LNCAP (cell line): ENCODE results near the gene KMT5B.

Source experiments
- CTCF ChIP-seq: fragments of 450-650 bp; IDR thresholded peaks from 2 replicates; pipeline ENCODE4 v1.5.1; 2017; ENCODE audit warnings: mild to moderate bottlenecking

Gene KMT5B

DNA sequence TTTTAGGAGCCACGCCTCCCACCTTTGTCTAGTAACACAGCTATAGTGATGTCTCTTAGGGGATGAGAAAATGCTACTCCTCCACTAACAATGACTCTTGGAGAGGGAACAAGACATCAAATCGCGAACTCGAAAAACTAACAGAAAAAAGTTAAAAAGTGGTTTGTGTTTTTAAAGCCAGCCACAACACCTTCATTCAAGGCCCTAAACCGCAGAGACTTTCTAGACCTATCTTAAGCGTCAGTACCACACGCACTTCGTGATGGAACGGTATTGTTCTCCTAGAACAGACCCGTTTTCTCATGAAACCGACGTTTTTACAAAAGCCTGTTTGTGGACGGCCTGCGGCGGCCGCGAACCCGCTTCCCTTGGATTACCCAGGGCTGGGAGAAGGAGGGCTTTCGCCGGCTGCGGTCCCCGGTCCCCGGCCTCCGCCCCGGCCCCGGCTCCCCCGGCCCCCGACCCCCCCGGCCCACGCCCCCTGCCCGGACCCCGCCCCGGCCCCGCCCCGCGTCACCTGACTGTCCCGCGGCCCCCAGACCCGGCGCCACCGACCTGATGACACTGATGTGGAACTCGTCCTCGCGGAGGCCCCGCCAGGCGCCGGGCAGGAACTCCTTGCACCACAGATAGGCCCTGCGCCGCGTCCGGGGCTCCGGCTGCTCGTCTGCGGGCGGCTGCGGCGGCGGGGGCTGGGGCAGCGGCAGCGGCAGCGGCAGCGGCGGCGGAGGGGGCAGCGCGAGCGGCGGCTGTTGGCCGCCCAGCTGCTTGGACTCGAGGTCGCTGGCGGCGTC, 92.6 kb downstream of the KMT5B start:
- no peak for TF ChIP-seq CTCF

DNA sequence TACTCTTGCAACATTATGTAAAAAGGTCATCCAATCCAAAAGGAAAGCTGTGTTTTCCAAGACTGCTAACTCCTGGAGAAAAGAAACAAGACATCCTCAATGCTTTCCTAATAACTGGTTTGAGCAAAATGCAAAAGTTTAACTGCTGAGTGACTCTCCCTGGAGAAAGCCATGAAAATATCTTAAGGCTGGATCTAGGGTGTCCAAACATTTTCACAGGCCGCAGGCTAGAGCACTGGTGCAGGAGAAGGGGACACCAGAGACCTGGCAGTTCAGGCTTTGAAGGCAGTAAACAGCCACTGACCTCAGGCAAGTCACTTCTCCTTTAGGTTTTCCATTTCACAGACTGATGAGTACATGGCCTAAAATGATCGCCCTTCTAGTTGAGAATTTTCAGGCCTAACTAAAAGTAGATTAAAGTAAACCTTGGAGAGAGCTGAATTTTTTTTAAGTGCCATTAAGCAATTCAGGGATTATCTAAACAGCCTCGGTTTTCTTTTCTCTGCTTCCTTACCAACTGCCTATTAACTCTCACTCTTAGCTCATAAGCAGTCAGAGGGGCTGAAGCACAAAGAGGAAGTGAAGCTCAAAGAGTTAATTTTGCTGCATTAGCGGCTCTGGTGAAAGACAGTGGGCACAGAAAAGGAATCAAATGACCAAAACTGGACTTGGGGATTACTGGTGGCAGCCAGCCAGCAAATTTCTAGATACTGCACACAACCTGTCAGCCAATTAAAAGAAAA, 94.2 kb downstream of the KMT5B start:
- TF ChIP-seq CTCF: no peak

DNA sequence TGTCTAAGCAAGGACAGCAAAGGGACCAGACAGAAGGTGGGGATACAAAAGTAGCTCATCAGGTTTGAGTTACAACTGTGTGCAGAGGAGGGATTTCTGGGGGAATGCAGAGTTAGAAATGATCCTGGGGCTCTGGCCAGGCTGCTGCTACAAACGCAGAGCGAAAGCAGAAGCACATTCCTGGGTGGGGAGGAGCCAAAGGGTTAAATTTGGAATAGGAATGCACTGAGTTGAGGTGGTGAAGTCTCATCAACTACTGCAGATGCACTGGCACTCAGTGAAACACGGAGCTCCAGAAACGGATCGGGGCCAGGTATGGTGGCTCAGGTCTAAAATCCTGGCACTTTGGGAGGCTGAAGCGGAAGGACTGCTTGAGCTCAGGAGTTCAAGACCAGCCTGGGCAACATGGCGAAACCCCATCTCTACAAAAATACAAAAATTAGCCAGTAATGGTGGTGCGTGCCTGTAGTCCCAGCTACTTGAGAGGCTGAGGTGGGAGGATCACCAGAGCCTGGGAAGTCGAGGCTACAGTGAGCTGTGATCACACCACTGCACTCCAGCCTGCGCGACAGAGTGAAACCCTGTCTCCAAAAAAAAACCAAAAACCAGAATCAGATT, 95.1 kb downstream of the KMT5B start:
- TF ChIP-seq CTCF: no peak

- TF ChIP-seq CTCF: no peak
Observed at GRCh38 chr11:68116974-68117373, 96.1 kb downstream of the KMT5B start.

DNA sequence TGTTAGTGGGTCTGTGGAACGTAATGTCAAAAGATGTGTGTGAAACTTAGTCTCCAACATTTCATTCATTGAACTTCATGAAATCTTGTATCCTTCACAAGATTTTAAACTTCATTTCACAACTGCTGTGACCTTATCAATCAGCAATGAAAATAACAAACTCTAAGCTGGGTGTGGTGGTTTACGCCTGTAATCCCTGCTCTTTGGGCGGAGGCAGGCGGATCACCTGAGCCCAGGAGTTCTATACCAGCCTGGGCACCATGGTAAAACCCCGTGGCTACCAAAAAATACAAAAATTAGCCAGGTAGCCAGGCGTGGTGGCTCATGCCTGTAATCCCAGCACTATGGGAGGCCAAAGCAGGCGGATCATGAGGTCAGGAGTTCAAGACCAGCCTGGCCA, 97.0 kb downstream of the KMT5B start:
- no peak for TF ChIP-seq CTCF

DNA sequence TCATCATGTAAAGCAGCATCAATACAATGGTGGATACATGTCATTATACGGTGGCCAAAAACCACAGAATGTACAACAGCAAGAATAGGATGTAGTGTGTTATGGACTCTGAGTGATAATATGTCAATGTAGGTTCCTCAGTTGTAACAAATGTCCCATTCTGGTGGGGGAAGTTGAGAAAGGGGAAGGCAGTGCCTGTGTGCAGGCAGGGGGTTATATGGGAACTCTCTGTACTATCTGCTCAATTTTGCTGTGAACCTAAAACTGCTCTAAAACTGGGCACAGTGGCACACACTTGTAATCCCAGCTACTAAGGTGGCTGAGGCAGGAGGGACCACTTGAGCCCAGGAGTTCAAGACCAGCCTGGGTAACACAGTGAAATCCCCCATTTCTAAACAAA, 97.8 kb downstream of the KMT5B start:
- TF ChIP-seq CTCF: no peak

- no peak for TF ChIP-seq CTCF
Observed at GRCh38 chr11:68113986-68114385, 99.1 kb downstream of the KMT5B start.
